ENCODE measurements around the gene OR1F1.
"Not testable (repeated sequence)": the region's sequence is repeated elsewhere in the genome, so short reads cannot be mapped to it uniquely, and the experiment has no call there.

OR1F1 gene

GRCh38 chr16:3175157-3176093 is 12.6 kb upstream of the OR1F1 start:
- no peak for DNase-seq

- no peak for DNase-seq
These were observed 8.4 kb upstream of the OR1F1 start for GRCh38 chr16:3179651-3180050.

GRCh38 chr16:3180445-3180878 is 7.5 kb upstream of the OR1F1 start:
- DNase-seq: no peak

- not testable (repeated sequence) for DNase-seq
These were observed 5.8 kb upstream of the OR1F1 start for GRCh38 chr16:3182293-3182607.

GRCh38 chr16:3182608-3183444 is 5.2 kb upstream of the OR1F1 start:
- DNase-seq: no peak

GRCh38 chr16:3183445-3184139 is 4.4 kb upstream of the OR1F1 start:
- no peak for DNase-seq

- DNase-seq: no peak
These were observed 886 bp upstream of the OR1F1 start for GRCh38 chr16:3186946-3187690.

- DNase-seq: no peak
These were observed 596 bp downstream of the OR1F1 start for GRCh38 chr16:3188675-3188924.

- DNase-seq: peak; percentile 67
These were observed 1.2 kb downstream of the OR1F1 start for GRCh38 chr16:3188925-3189825.

- DNase-seq: no peak
These were observed 1.9 kb downstream of the OR1F1 start for GRCh38 chr16:3189869-3190268.

- DNase-seq: no peak
These were observed 2.9 kb downstream of the OR1F1 start for GRCh38 chr16:3190949-3191353.

- no peak for DNase-seq
These were observed 4.5 kb downstream of the OR1F1 start for GRCh38 chr16:3192476-3193019.

GRCh38 chr16:3193221-3194212 is 5.5 kb downstream of the OR1F1 start:
- no peak for DNase-seq

GRCh38 chr16:3194792-3195191 is 6.8 kb downstream of the OR1F1 start:
- no peak for DNase-seq

- no peak for DNase-seq
These were observed 8.0 kb downstream of the OR1F1 start for GRCh38 chr16:3195975-3196374.

GRCh38 chr16:3197694-3198333 is 9.8 kb downstream of the OR1F1 start:
- not testable (repeated sequence) for DNase-seq

GRCh38 chr16:3198334-3199072 is 10.5 kb downstream of the OR1F1 start:
- no peak for DNase-seq

GRCh38 chr16:3202903-3203539 is 15.0 kb downstream of the OR1F1 start:
- DNase-seq: no peak
